T-helper 9 cell (primary cell): ENCODE measurements around the gene PHF23.
A peak's percentile ranks its signal among the peaks of the same experiment; 100 is the strongest.

Experiments used
- DNase-seq: peaks from one replicate; pipeline ENCODE4 v3.0.0-alpha.2; 2020
- total RNA-seq, 2 donors: gene quantifications; one replicate each; lab custom pipeline; 2026; lab: John Stamatoyannopoulos, UW

PHF23 gene
- total RNA-seq = 15.2 to 63.7 reads per million in 2 donors

DNA sequence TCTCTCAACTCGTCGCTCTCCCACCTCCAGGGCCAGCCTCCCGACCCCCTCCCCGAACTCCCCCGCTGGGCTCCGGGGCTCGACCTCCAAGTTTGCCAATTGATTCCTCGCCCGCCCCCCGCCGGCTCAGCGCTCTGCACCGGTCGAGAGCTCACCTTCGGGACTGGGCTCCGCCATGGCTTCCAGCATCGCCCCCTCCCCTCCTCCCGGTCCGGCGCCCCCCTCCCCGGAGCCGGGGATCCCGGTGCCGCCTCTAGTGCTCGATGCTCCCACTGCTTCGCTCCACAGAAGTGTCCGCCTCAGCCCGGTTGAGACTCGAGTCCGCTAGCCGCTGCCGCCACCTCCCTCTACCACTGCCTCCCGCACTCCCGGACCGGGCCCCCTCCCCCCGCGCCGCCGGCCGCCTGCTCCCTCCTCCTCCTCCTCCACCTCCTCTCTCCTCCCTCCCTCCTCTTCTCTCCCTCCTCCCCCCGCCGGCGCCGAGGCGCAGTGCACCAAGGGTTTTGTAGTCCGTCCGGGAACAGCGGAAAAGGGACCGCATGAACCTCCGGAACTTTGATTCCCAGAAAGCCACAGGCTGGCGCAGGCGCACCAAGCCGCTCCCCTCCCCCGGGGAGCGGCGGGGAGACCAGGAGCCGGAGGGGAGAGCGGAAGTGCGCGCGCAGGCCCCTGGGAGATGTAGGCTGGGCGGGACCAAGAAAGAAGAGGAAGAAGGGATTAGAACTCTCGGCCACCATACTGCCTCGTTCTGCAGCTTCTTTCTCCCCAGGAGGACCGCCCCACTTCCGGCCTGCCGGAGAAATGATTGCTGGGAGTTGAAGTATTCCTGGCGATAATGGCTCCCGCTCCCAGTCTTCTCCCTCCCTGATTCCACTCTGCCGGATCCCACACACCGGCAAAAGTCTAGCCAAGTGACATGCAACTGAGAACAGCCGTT, at the start of gene PHF23:
PHF23 (minus strand) TSS at position 367 of the 937 bp plus-strand sequence; CDS start at position 189, 178 bp downstream.
- peak; percentile 91 for DNase-seq

DNA sequence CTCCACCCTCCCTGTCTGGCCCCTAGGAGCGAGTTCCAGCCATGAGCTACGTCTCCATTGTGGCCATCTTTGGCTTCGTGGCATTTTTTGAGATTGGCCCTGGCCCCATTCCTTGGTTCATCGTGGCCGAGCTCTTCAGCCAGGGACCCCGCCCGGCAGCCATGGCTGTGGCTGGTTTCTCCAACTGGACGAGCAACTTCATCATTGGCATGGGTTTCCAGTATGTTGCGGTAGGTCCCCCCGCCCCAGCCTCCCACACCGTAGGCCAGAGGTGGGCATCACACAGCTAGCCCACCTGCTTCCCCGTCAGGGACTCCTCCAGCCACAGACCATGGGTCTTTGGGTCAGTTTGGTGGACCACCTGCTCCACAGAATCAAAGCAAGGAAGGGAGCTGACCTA, 46.4 kb upstream of the PHF23 start:
- no peak for DNase-seq

DNA sequence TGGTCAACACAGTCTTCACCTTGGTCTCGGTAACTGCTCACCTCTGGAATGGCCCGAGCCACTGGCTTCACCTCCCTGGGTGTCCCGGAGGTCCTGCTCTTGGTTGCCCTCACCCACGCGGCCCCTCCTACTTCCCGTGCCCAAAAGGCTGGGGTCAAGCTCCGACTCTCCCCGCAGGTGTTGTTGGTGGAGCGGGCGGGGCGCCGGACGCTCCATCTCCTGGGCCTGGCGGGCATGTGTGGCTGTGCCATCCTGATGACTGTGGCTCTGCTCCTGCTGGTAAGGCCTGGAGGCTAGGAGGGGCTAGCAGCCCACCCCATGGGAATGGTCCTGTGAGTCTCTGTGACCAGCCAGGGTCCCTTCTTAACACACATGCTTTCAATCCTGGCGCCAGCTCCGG, 45.7 kb upstream of the PHF23 start:
- DNase-seq = no peak

DNA sequence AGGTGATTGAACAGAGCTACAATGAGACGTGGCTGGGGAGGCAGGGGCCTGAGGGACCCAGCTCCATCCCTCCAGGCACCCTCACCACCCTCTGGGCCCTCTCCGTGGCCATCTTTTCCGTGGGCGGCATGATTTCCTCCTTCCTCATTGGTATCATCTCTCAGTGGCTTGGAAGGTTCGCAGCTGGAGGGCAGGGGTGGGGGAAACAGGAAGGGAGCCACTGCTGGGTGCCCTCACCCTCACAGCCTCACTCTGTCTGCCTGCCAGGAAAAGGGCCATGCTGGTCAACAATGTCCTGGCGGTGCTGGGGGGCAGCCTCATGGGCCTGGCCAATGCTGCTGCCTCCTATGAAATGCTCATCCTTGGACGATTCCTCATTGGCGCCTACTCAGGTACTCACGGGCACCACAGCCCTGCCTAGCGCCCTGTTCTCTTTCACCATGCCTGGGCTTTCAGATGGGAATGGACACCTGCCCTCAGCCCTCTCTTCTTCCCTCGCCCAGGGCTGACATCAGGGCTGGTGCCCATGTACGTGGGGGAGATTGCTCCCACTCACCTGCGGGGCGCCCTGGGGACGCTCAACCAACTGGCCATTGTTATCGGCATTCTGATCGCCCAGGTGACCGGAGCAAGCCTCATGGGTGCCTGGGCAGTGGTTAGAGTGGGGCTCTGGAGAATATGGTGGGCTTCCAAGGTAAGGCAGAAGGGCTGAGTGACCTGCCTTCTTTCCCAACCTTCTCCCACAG, 44.4 kb upstream of the PHF23 start:
- no peak for DNase-seq

DNA sequence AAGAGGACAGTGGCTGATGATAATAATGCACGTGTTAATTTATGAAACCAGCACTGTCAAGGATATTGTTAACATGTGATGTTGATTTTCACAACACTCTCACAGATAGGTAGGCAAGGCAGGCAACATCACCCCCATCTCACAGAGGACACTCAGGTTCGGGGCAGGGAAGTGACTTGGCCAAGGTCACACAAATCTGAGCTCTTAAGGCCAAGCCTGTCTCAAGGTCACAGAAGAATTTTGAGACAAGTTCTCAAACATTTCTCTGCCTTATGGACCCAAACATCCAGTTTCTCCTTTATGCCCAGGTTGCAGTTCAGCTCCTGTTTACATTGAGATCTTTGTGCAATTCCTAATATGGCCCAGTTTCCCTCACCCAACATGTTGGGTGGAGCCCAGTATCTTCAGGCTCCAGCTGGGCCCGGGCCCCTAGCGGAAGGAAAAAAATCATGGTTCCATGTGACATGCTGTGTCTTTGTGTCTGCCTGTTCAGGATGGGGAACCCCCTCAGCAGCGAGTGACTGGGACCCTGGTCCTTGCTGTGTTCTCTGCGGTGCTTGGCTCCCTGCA, 43.6 kb upstream of the PHF23 start:
- DNase-seq = no peak

DNA sequence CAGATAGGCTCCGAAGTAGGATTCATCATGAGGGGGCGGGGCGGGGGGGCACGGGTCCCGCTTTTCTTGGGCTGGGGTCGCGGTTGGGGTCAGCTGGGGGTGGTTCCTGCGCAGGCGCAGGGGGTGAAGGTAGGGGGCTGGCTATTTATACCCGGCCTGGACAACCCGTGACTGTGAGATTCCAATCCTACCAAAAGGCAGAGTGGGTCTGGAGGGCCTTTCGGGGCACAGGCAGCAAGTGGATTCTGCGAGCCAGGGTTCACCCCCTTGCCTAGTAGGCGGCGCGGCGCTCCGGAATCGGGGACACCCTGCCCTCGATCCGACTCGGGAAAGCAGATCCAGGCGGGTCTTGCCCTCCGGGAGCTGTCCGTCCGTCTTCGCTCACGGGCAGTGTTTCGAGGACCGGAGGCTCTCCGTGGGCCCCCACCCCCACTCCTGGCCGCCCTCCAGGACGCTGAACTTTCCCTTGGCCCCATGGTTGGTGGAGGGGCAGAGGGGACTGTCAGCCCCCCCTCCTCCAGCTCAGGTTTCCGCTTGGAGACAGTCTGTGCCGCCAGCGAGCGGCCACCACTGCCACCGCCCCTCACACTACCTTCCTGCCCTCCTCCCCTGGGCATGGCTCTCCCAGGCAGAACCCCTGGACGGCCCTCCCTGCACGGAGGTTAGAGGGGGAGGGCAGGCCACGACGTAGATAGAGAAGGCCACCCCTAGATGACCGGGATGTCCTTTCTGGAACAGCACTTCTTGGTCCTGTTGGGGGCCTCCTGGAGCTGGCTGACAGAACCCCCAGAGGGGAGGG, 42.9 kb upstream of the PHF23 start:
- DNase-seq = no peak

DNA sequence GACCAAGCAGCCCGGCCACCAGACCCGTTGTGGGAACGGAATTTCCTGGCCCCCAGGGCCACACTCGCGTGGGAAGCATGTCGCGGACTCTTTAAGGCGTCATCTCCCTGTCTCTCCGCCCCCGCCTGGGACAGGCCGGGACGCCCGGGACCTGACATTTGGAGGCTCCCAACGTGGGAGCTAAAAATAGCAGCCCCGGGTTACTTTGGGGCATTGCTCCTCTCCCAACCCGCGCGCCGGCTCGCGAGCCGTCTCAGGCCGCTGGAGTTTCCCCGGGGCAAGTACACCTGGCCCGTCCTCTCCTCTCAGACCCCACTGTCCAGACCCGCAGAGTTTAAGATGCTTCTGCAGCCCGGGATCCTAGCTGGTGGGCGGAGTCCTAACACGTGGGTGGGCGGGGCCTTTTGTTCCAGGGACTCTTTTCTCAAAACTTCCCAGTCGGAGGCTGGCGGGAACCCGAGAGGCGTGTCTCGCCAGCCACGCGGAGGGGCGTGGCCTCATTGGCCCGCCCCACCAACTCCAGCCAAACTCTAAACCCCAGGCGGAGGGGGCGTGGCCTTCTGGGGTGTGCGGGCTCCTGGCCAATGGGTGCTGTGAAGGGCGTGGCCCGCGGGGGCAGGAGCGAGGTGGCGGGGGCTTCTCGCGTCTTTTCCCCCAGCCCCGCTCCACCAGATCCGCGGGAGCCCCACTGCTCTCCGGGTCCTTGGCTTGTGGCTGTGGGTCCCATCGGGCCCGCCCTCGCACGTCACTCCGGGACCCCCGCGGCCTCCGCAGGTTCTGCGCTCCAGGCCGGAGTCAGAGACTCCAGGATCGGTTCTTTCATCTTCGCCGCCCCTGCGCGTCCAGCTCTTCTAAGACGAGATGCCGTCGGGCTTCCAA, 42.1 kb upstream of the PHF23 start, which contains the start of gene SLC2A4:
SLC2A4 (plus strand) TSS at position 645 of the 879 bp plus-strand sequence; CDS start at position 862, 217 bp downstream.
- peak; percentile 68 for DNase-seq

DNA sequence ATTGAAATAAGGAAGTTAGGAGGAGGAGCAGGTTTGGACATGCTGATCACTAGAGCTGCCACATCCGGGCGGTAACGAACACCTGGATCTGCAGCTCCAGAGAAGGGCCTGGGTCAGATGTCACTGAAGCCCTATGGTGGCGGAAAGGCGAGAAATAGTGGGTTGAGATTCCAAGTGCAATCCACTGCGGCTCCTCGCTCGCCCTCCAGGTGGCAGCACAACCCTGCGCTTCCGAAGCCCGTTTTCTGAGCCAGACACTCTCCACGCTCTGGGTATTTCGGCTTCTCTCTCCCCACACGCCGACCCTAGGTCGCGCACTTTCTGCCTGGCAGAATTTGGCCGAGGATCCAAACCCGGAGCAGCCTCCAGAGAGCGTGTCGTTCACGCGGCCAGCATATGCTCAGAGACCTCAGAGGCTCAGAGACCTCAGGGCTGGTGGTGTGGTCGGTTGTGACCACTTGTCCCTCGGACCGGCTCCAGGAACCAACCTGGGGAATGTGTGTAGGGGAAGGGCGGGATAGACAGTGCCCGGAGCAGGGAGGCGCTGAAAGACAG, 41.3 kb upstream of the PHF23 start:
- DNase-seq = peak; percentile 74

DNA sequence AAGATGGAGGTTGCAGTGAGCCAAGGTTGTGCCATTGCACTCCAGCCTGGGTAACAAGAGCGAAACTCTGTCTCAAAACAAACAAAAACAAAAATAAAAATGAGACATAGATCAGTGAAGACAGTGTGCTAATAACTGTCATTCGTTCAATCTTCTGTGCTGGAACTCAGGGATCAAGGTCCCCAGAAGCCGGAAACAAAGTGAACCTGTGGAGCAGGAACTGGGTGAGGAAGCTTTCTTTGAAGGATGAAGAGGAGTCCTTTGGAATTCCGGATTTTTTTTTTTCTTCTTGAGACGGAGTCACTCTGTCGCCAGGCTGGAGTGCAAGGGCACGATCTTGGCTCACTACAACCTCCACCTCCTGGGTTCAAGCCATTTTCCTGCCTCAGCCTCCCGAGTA, 40.2 kb upstream of the PHF23 start:
- DNase-seq = no peak

DNA sequence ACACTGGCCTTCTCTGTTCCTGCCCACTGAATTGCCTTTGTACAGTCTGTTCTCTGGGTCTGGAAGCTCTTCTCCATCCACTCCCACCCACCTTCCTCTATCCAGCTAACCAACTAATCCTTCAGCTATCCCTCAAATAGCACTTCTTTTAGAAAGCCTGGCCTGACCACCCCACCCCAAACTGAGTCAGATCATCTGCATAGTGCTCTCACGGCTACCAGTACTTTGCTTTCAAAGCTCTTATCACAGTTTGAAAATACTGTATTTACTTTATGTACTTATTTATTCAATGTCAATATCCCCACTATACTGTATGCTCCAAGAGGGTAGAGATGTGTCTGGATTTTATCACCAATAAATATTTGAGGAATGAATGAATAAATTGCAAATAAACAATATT, 27.5 kb upstream of the PHF23 start:
- no peak for DNase-seq

DNA sequence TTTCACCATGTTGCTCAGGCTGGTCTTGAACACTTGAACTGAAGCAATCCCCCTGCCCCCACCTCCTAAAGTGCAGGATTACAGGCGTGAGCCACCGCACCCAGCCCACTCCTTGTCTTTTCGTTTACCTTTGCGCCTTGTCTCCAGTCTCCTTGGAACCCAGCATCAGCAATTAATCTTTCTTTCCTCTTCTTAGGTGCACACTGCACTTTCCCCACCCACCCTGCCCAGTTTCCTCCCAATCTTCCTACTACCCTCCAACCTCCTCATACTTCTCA, 24.5 kb upstream of the PHF23 start:
- DNase-seq = no peak

DNA sequence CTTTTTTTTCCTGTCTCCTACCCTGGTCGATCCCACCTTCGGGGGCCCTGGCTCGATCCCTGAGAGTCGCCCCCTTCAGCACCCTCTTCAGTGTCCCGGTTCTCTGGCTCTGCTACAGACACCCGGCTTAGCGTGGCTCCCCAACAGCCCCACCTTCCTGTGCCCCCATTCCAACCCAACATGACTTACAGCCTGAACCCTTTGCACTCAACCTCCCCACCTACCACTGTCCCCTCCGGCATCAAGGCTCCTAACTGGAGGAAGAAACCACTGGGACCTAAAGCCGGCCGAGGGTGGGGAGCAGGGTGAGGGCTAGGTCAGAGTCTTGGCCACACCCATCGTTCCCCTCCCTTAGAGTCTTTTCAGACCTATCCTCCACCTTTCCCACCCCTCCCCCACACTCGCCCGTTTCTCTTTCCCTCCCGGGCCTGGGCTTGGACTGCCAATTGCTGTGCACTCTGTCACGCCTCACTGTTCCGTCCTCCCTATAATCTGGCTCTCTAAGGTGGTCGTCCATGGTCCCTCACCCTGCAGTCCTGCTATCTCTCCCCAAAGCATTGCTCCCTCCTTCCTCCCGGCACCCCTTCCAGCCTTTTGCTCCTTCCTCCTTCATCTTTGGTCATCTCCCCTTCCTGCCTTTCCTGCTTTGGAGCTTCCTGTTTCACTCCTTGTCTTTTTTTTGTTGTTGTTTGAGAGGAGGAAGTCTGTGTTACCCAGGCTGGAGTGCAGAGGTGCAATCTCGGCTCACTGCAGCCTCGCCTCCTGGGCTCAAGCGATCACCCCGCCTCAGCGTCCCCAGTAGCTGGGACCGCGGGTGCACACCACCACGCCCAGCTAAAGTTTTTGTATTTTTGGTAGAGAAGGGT, 23.9 kb upstream of the PHF23 start:
- DNase-seq = no peak

DNA sequence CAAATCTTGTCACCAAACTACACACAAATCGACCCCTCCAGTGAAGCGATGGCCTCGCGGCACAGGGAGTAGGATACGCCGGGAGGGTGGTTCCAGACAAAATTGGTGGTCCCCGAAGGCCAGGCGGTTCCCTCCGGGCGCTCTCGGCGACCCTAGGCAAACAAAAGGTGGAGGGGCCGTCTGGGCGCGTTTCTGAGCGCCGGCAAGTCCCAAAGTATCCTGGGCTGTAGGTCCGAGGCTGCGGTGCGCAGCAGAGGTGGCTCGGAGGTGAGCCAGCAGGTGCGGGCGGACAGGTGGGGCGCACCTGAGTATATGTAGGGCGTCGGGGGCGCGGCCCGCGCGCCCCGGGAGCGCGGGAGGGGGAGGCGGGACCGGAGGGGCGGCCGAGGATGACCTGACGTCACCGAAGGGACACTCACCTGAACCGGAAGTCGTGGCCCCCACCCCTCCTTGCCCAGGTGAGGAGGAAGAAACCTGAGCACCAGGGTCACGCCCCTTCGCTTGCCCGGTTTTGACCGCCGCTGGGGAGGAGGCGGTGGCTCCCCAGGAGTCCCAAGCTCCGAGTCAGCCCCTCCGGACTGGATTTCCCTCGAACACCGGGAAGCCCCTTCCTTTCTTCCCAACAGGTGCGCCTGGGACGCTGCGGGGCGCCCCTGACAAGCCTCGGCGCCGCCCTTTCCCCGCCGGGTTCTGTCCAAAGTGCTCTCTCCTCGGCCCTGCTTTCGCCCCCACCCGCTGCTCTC, 23.1 kb upstream of the PHF23 start, which contains the start of gene CLDN7:
CLDN7 (minus strand) TSS at position 287 of the 743 bp plus-strand sequence. CDS start 435 bp downstream, outside the sequence.
- DNase-seq = no peak

DNA sequence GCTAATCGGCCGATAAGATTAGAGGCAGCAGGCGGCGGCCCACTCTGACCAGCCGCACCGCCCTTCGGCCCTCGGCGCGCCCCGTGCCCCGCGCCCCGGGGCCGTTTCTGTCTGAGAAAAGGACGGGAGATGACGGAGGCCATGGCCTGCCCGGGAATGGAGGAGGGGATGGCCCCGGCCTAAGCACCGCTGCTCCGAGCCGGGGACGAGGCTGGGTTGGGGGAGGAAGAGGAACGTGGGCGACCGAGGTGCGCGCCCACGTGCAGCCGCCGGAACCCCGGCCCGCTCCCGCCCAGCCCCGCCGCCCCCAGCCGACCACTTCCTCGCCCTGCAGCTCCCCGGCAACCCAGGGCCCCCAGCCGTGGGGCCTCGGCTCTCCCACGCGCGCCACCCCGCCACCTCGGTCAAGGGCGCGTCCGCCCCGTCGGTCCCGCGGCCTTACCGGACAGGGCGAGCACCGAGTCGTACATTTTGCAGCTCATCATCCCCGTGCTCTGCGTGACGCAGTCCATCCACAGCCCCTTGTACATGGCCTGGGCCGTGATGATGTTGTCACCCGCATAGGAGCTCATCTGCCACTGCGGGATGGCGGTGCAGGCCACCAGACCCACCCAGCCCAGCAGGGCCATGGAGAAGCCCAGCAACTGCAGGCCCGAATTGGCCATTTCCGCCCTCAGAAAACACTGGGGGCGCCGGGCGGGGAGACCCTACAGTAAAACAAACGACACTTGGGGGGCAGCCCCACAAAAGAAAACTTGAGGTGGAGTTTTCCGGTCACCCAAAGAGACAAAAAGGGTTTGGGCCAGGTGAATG, 22.3 kb upstream of the PHF23 start:
- DNase-seq = no peak

DNA sequence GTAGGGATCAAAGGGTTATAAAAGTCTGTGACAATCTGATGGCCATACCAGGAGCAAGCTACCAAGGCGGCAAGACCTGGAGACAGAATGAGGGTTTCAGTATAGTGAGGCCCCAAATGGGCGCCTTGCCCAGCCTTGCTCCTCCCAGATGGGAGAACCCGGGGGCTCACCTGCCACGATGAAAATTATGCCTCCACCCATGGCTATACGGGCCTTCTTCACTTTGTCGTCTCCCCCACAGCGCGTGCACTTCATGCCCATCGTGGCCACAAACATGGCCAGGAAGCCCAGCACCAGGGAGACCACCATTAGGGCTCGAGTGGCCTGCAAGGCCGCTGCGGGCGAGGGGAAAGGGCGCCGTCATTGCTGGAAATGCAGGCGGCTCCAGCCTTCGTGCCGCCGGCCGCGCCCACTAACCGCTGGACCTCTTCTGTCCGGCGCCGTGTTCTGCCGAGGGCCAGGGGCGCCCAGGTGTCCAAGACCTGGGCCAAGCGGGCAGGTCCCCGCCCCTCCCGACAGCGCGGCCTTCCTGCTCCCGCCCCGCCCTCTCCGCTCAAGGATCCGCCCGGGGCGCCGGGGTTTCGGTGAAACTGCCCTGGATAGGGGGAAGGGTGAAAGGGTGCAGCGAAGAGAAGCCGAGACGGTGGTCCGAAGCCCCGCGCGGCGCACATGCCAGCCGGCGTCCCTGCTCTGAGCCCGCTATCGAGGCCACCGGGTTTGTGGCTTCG, 21.6 kb upstream of the PHF23 start:
- no peak for DNase-seq

DNA sequence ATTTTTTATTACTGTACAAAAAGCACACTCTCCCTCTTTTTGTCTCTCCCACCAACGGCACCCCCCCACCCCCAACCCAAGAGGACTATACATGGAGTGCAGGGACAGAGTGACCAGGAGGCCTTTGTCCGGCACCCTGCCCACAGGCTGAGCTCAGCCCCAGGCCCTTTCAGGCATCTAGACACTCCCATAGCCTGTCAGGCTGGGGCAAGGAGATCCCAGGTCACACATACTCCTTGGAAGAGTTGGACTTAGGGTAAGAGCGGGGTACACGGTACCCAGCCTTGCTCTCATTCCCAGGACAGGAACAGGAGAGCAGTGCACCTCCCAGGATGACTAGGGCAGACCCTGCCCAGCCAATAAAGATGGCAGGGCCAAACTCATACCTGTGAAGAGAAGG, 20.9 kb upstream of the PHF23 start:
- no peak for DNase-seq

DNA sequence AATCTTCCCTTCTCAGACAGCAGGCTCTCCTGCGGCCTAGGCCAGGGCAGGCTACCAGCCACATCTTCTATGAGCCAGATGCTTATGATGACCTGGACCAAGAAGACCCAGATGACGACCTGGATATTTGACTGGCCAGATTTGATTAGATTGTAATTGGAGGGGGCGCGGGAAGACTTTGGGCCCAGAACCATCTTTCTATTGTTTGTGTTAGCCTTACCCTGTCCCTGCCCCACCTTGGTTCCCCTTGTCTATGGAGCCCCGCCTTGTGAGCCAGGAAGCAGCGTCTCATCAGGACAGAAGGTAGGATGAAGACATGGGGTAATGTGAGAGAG, 20.3 kb upstream of the PHF23 start:
- no peak for DNase-seq
